HG02973 (cell line): Measurements from ENCODE around the gene TEX2.
A peak's percentile ranks its signal among the peaks of the same experiment; 100 is the strongest.
"Not testable (repeated sequence)": the region's sequence is repeated elsewhere in the genome, so short reads cannot be mapped to it uniquely, and the experiment has no call there.

Experiments used
- ATAC-seq: cut with Tn5 transposase; IDR thresholded peaks from one replicate; pipeline ENCODE4 v1.9.1; 2021; ENCODE audit warnings: moderate library complexity; ENCODE audit not compliant: unreplicated experiment

Gene TEX2

GRCh38 chr17:64216338-64217248 is 46.5 kb downstream of the TEX2 start:
- peak; percentile 49 for ATAC-seq

GRCh38 chr17:64216000-64216337 is 47.1 kb downstream of the TEX2 start:
- no peak for ATAC-seq

GRCh38 chr17:64214950-64215349 is 48.1 kb downstream of the TEX2 start:
- ATAC-seq = no peak

- no peak for ATAC-seq
Observed at GRCh38 chr17:64213995-64214811, 48.9 kb downstream of the TEX2 start.

- ATAC-seq = no peak
Observed at GRCh38 chr17:64212122-64212521, 50.9 kb downstream of the TEX2 start.

GRCh38 chr17:64209983-64210382 is 53.1 kb downstream of the TEX2 start:
- ATAC-seq = no peak

GRCh38 chr17:64209356-64209941 is 53.6 kb downstream of the TEX2 start:
- ATAC-seq = no peak

GRCh38 chr17:64208656-64209055 is 54.4 kb downstream of the TEX2 start:
- ATAC-seq = not testable (repeated sequence)

- no peak for ATAC-seq
Observed at GRCh38 chr17:64205804-64206203, 57.3 kb downstream of the TEX2 start.

- ATAC-seq = no peak
Observed at GRCh38 chr17:64203630-64204029, 59.4 kb downstream of the TEX2 start.

- no peak for ATAC-seq
Observed at GRCh38 chr17:64202683-64203344, 60.2 kb downstream of the TEX2 start.

GRCh38 chr17:64200080-64201032 is 62.7 kb downstream of the TEX2 start:
- ATAC-seq = no peak

- no peak for ATAC-seq
Observed at GRCh38 chr17:64198331-64199090, 64.5 kb downstream of the TEX2 start.

GRCh38 chr17:64196601-64197000 is 66.5 kb downstream of the TEX2 start:
- no peak for ATAC-seq

GRCh38 chr17:64193561-64193960 is 69.5 kb downstream of the TEX2 start:
- ATAC-seq = no peak

- ATAC-seq = no peak
Observed at GRCh38 chr17:64192589-64192988, 70.5 kb downstream of the TEX2 start.

- ATAC-seq = no peak
Observed at GRCh38 chr17:64190472-64190871, 72.6 kb downstream of the TEX2 start.

- no peak for ATAC-seq
Observed at GRCh38 chr17:64188088-64188487, 75.0 kb downstream of the TEX2 start.
